Astrocyte (in vitro differentiated cells and primary cell): Measurements from ENCODE around the gene USP32. TPM values are rescaled to one million over a fixed set of nuclear protein-coding genes. Genes with fewer than 3 reads are reported as not detected.

Experiments
- DNase-seq: peaks from one replicate; pipeline ENCODE4 v3.0.0-alpha.2; 2010; ENCODE audit warnings: low read depth
- FAIRE-seq: peaks from 2 replicates; lab custom pipeline; 2011; peaks lifted over from hg19 to GRCh38; lab: Jason Lieb, UNC
- H2AFZ ChIP-seq: 2 replicates; pipeline ENCODE4 v1.6.0; 2012; ENCODE audit warnings: low read depth, low read length, inconsistent platforms
- H3K27ac ChIP-seq: 2 replicates; pipeline ENCODE4 v1.5.1; 2011; ENCODE audit warnings: low read depth, low read length, inconsistent platforms
- H3K27me3 ChIP-seq: 2 replicates; pipeline ENCODE4 v1.6.0; 2011; ENCODE audit warnings: low read length, inconsistent platforms; ENCODE audit not compliant: insufficient read depth
- H3K36me3 ChIP-seq: 2 replicates; pipeline ENCODE4 v1.5.1; 2011; ENCODE audit warnings: low read length, inconsistent platforms; ENCODE audit not compliant: insufficient read depth
- H3K4me1 ChIP-seq: 2 replicates; pipeline ENCODE4 v1.5.1; 2011; ENCODE audit warnings: low read length, inconsistent platforms; ENCODE audit not compliant: insufficient read depth
- H3K4me2 ChIP-seq: 2 replicates; pipeline ENCODE4 v1.6.0; 2012; ENCODE audit warnings: low read length, inconsistent platforms
- H3K4me3 ChIP-seq: 2 replicates; pipeline ENCODE4 v1.5.1; 2011; ENCODE audit warnings: low read depth, mild to moderate bottlenecking, low read length, inconsistent platforms; ENCODE audit not compliant: insufficient read depth
- H3K79me2 ChIP-seq: 2 replicates; pipeline ENCODE4 v1.6.0; 2012; ENCODE audit warnings: mild to moderate bottlenecking, low read length, inconsistent platforms; ENCODE audit not compliant: insufficient read depth
- H3K9ac ChIP-seq: 2 replicates; pipeline ENCODE4 v1.6.0; 2012; ENCODE audit warnings: mild to moderate bottlenecking, low read length, inconsistent platforms
- H3K9me3 ChIP-seq: 2 replicates; pipeline ENCODE4 v1.5.1; 2012; ENCODE audit warnings: low read depth, mild to moderate bottlenecking, low read length, inconsistent platforms; ENCODE audit not compliant: insufficient read depth
- H4K20me1 ChIP-seq: 2 replicates; pipeline ENCODE4 v1.6.0; 2012; ENCODE audit warnings: low read length, inconsistent platforms; ENCODE audit not compliant: insufficient read depth
- H3K27ac Mint-ChIP-seq: one replicate; pipeline ENCODE4 v1.8.0; 2021; ENCODE audit warnings: mild to moderate bottlenecking, mixed read lengths; ENCODE audit not compliant: unreplicated experiment
- H3K27me3 Mint-ChIP-seq: one replicate; pipeline ENCODE4 v1.8.0; 2021; ENCODE audit warnings: low read depth, mixed read lengths; ENCODE audit not compliant: unreplicated experiment
- H3K36me3 Mint-ChIP-seq: one replicate; pipeline ENCODE4 v1.8.0; 2021; ENCODE audit warnings: low read depth, mixed read lengths; ENCODE audit not compliant: unreplicated experiment
- H3K4me1 Mint-ChIP-seq: one replicate; pipeline ENCODE4 v1.8.0; 2021; ENCODE audit warnings: low read depth, mixed read lengths; ENCODE audit not compliant: unreplicated experiment
- H3K4me3 Mint-ChIP-seq: one replicate; pipeline ENCODE4 v1.8.0; 2021; ENCODE audit warnings: mild to moderate bottlenecking, moderate library complexity, mixed read lengths; ENCODE audit not compliant: unreplicated experiment
- H3K9me3 Mint-ChIP-seq: one replicate; pipeline ENCODE4 v1.8.0; 2021; ENCODE audit warnings: mild to moderate bottlenecking, mixed read lengths; ENCODE audit not compliant: unreplicated experiment
- CTCF ChIP-seq: IDR thresholded peaks from 2 replicates; pipeline ENCODE4 v1.5.1; 2011; ENCODE audit warnings: low read depth, mild to moderate bottlenecking, inconsistent platforms, low read length, moderate library complexity; ENCODE audit not compliant: insufficient read depth
- EZH2 ChIP-seq: IDR thresholded peaks from 2 replicates; pipeline ENCODE4 v1.6.1; 2012; ENCODE audit warnings: mild to moderate bottlenecking, low read length, inconsistent platforms; ENCODE audit not compliant: insufficient read depth
- total RNA-seq: library from RNA; stranded (reverse); gene quantifications from 2 replicates; pipeline ENCODE4 v1.2.1, GENCODE V29; 2021

USP32 gene
- total RNA-seq, 1 donor from 2014 or later = 40.2 TPM

- no peak overlapping the region for H3K27ac ChIP-seq
- no peaks in the 10 kb centered on the region for H4K20me1 ChIP-seq
- H3K27ac Mint-ChIP-seq = no peak overlapping the region
- no peaks in the 10 kb centered on the region for H3K4me1 ChIP-seq
- H3K4me2 ChIP-seq = no peak overlapping the region
- H3K9ac ChIP-seq = no peak overlapping the region
- H3K36me3 ChIP-seq = no peaks in the 10 kb centered on the region
- H3K9me3 ChIP-seq = no peaks in the 10 kb centered on the region
- peaks cover 2% of the 10 kb centered on the region for H3K36me3 Mint-ChIP-seq
- H3K27me3 Mint-ChIP-seq = peaks cover 2% of the 10 kb centered on the region
- no peak overlapping the region for H3K4me3 ChIP-seq
- no peak overlapping the region for H2AFZ ChIP-seq
- FAIRE-seq (no peak), DNase-seq (no peak)
- H3K9me3 Mint-ChIP-seq = no peaks in the 10 kb centered on the region
- TF ChIP-seq CTCF (no peak), EZH2 (no peak)
- no peak overlapping the region for H3K4me3 Mint-ChIP-seq
- no peaks in the 10 kb centered on the region for H3K27me3 ChIP-seq
- H3K4me1 Mint-ChIP-seq = peaks cover 19% of the 10 kb centered on the region
- H3K79me2 ChIP-seq = no peaks in the 10 kb centered on the region
Measured at GRCh38 chr17:60171753-60172079, 220.2 kb downstream of the USP32 start.

- no peak overlapping the region for H3K4me2 ChIP-seq
- no peak overlapping the region for H3K27ac ChIP-seq
- Mint-ChIP-seq H3K27me3 (peaks cover 2% of the 10 kb centered on the region), H3K27ac (no peak overlapping the region), H3K36me3 (peaks cover 2% of the 10 kb centered on the region), H3K4me3 (no peak overlapping the region), H3K9me3 (peaks cover 3% of the 10 kb centered on the region), H3K4me1 (peaks cover 19% of the 10 kb centered on the region)
- FAIRE-seq = no peak
- no peak overlapping the region for H2AFZ ChIP-seq
- H4K20me1 ChIP-seq = no peaks in the 10 kb centered on the region
- no peaks in the 10 kb centered on the region for H3K4me1 ChIP-seq
- TF ChIP-seq EZH2 (no peak), CTCF (no peak)
- no peaks in the 10 kb centered on the region for H3K79me2 ChIP-seq
- no peaks in the 10 kb centered on the region for H3K27me3 ChIP-seq
- H3K36me3 ChIP-seq = no peaks in the 10 kb centered on the region
- DNase-seq = no peak
- no peaks in the 10 kb centered on the region for H3K9me3 ChIP-seq
- H3K4me3 ChIP-seq = no peak overlapping the region
- H3K9ac ChIP-seq = no peak overlapping the region
Measured at GRCh38 chr17:60170835-60171752, 220.8 kb downstream of the USP32 start.
